Mucosa of rectum (tissue), 2 donors: ENCODE data around the gene DBN1.

Experiments used
- H3K27ac ChIP-seq, 2 donors: one replicate each; pipeline ENCODE4 v1.7.0; 2013; ENCODE audit warnings: inconsistent platforms in 2 of 2, low read depth in 2 of 2, low read length in 2 of 2
- H3K27me3 ChIP-seq, 2 donors: one replicate each; pipeline ENCODE4 v1.7.0; 2013; ENCODE audit warnings: low read length in 2 of 2; ENCODE audit not compliant: control insufficient read depth in 2 of 2, insufficient read depth in 2 of 2
- H3K36me3 ChIP-seq, 2 donors: one replicate each; pipeline ENCODE4 v1.7.0; 2013; ENCODE audit warnings: low read length in 2 of 2; ENCODE audit not compliant: control insufficient read depth in 2 of 2, insufficient read depth in 2 of 2
- H3K4me1 ChIP-seq, 2 donors: one replicate each; pipeline ENCODE4 v1.7.0; 2013; ENCODE audit warnings: low read length in 2 of 2, mild to moderate bottlenecking in 1 of 2; ENCODE audit not compliant: control insufficient read depth in 2 of 2, insufficient read depth in 2 of 2
- H3K4me3 ChIP-seq, 2 donors: one replicate each; pipeline ENCODE4 v1.7.0; 2013; ENCODE audit warnings: low read length in 2 of 2
- H3K9ac ChIP-seq, 2 donors: one replicate each; pipeline ENCODE4 v1.7.0; 2013; ENCODE audit warnings: low read length in 2 of 2, low read depth in 1 of 2, mild to moderate bottlenecking in 1 of 2
- H3K9me3 ChIP-seq, 2 donors: one replicate each; pipeline ENCODE4 v1.7.0; 2013; ENCODE audit warnings: low read length in 2 of 2; ENCODE audit not compliant: control insufficient read depth in 2 of 2
- donor health status: healthy.
- donor health status: Normal muscosa, but diverticular disease.

DBN1 gene

DNA sequence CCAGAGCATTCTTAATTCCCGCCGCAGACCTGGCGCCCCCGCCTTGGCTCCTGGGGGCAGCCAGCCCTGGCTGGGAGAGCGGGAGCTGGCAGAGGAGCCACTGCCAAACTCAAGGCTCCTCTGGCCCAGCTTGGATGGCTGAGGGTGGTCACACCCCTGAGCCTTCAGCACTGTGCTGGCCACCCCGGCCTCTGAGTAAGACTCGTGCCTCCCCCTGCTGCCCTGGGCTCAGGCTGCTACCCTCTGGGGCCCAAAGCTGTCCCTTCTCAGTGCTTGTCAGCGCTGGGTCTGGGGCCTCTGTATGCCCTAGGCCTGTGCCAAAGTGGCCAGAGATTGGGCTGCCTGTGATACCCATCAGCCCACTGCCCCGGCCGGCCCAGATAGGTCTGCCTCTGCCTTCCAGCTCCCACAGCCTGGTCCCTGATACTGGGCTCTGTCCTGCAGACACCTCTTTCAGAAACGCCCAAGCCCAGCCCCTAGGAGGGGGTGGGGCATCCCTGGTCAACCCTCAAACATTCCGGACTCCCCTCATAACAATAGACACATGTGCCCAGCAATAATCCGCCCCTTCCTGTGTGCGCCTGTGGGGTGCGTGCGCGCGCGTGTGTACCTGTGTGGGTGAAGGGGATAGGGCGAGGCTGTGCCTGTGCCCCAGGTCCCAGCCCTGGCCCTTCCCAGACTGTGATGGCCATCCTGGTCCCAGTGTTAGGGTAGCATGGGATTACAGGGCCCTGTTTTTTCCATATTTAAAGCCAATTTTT, 31.2 kb downstream of the DBN1 start:
- peaks cover 7 to 8% of the 10 kb centered on the region in 2 donors for H3K4me1 ChIP-seq
- no peak overlapping the region for H3K9ac ChIP-seq
- H3K36me3 ChIP-seq: peaks cover 12 to 24% of the 10 kb centered on the region in 2 donors
- H3K9me3 ChIP-seq: no peaks in the 10 kb centered on the region
- H3K4me3 ChIP-seq: no peak overlapping the region
- H3K27me3 ChIP-seq: no peaks in the 10 kb centered on the region
- H3K27ac ChIP-seq: no peak overlapping the region

DNA sequence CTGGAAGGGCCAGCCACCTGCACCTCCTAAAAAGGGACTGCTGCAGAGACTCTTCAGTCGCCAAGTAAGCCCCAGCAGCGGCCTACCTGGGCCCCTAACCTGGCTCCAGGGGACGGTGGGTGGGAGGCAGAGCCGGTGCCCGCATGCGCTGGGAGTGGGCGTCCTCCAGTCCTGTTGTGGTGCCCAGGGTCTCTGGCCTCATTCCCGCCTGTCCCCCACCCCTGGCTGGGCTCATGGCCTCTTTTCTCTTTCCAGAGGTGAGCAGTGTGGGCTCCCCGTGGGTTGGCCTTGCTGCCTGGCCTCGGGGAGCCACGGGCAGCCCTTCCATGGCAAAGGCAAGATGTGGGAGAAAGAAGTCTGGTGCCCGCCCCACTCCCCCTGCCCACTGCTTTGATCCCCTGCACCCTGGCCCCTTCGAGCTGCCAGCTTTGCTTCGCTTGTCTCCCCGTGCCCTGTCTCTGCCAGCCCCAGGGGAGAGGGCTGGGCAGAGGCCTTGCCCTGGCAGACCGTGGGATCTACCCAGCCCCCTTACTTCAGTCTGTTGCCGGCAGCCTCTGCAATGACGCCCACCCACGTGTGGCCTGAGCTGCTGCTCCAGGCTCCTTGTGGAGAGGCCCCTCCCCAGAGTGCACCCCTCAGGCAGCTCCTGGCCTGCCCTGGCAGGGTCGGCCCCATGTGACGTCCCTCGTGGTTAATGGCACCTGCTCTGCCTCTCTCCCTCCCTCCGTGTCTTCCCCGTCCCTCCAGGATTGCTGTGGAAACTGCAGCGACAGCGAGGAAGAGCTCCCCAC, 32.2 kb downstream of the DBN1 start:
- no peak overlapping the region for H3K4me3 ChIP-seq
- H3K9me3 ChIP-seq: no peaks in the 10 kb centered on the region
- no peaks in the 10 kb centered on the region for H3K27me3 ChIP-seq
- peaks cover 17 to 32% of the 10 kb centered on the region in 2 donors for H3K36me3 ChIP-seq
- H3K9ac ChIP-seq: no peak overlapping the region
- peaks cover 3 to 5% of the 10 kb centered on the region in 2 donors for H3K4me1 ChIP-seq
- H3K27ac ChIP-seq: no peak overlapping the region

DNA sequence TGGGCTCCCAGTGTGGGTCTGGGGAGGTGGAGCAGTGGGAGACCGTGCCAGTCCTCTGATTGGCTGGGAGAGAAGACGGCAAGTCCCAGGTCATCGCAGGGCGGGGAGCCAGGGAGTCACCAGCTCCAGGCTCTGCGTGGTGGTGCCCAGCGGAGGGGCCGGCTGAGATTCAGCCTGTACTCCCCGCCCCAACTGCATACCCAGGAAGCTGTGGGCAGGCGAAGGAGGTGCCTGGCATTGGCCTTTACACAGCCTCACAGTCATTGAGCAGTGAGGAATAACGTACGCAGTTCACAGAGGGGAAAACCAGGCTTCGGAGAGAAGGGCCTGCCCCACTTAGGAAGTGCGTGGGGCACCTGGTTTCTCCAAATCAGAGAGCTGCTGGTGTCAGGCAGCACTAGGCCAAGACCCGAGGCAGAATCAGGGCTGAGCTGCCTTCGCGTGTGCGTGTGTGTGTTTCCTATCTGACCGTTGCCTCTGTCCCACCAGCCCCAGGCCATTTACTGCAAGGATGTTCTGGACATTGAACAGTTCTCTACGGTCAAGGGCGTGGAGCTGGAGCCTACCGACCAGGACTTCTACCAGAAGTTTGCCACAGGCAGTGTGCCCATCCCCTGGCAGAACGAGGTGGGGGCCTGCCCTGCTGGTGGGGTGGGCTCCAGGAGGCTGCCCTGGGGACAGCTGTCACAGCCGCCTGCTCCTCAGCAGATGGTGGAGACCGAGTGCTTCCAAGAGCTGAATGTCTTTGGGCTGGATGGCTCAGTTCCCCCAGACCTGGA, 33.0 kb downstream of the DBN1 start:
- Histone ChIP-seq H3K27ac (no peak overlapping the region), H3K4me1 (peaks cover 0 to 3% of the 10 kb centered on the region in 2 donors), H3K4me3 (no peak overlapping the region), H3K9me3 (no peaks in the 10 kb centered on the region), H3K27me3 (no peaks in the 10 kb centered on the region), H3K36me3 (peaks cover 23 to 39% of the 10 kb centered on the region in 2 donors), H3K9ac (no peak overlapping the region)

DNA sequence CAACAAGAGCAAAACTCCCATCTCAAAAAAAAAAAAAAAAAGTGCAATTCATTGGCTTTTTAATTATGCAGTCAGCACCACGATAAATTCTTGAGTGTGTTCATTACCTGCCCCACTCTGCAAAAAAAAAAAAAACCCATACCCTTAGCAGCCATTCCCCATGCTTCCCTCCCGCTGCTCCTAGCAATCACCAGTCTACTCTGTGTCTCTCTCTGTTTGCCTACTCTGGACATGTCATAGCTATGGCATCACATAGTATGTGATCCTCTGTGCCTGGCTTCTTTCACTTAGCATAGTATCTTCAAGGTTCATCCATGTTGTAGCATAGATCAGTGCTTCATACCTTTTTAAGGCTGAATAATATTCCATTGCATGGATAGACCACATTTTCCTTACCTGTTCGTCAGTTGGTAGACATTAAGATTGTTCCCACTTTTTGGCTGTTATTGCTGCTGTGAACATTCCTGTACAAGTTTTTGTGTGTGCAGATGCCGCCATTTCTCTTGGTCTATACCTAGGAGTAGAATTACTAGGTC, 33.8 kb downstream of the DBN1 start:
- Histone ChIP-seq H3K36me3 (peaks cover 31 to 47% of the 10 kb centered on the region in 2 donors), H3K27ac (no peak overlapping the region), H3K9ac (no peak overlapping the region), H3K4me3 (no peak overlapping the region), H3K4me1 (no peaks in the 10 kb centered on the region), H3K27me3 (no peaks in the 10 kb centered on the region), H3K9me3 (no peaks in the 10 kb centered on the region)

DNA sequence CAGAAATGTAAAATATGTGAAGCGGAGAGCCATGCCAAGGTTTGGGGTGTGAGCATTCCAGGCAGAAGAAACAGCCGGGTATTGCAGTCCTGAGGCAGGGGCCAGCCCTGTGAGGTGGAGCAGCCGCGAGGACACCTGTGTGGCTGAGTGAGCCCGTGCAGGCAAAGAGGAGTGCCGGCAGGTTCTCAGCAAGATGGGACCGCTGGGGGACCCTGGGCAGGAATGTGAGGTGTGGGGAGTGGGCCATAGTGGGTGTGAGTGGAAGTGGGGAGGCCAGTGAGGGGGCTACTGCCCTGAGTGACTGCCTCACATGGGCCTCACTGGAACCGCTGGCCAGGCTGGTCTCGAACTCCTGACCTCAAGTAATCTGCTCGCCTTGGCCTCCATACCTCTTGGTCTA, 35.0 kb downstream of the DBN1 start:
- Histone ChIP-seq H3K4me1 (peaks cover 0 to 3% of the 10 kb centered on the region in 2 donors), H3K9ac (no peak overlapping the region), H3K36me3 (peaks cover 42 to 57% of the 10 kb centered on the region in 2 donors)

DNA sequence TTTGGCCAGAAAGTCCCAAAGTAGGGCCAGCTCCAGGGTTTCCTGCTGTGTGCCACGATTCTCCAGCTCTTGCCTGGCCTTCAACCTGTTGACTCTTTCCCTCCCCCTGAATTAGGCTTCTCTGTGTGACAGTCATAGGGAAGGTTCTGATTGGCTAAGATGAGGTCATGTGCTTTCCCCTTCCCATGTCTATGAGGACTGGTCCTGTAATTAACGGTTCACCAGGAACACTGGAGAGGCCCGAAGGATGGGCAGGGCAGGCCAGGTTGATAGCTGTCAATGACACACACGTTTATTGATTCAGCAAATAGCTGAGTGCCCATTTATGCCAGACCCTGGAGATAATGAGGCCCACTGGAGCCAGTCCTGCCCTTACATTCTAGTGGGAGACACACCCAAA, 35.8 kb downstream of the DBN1 start:
- peaks cover 49 to 64% of the 10 kb centered on the region in 2 donors for H3K36me3 ChIP-seq

More for the DNA sequence above, 35.0 kb downstream of the DBN1 start:
- Histone ChIP-seq H3K4me3 (no peak overlapping the region), H3K27ac (no peak overlapping the region), H3K9me3 (no peaks in the 10 kb centered on the region), H3K27me3 (no peaks in the 10 kb centered on the region)

DNA sequence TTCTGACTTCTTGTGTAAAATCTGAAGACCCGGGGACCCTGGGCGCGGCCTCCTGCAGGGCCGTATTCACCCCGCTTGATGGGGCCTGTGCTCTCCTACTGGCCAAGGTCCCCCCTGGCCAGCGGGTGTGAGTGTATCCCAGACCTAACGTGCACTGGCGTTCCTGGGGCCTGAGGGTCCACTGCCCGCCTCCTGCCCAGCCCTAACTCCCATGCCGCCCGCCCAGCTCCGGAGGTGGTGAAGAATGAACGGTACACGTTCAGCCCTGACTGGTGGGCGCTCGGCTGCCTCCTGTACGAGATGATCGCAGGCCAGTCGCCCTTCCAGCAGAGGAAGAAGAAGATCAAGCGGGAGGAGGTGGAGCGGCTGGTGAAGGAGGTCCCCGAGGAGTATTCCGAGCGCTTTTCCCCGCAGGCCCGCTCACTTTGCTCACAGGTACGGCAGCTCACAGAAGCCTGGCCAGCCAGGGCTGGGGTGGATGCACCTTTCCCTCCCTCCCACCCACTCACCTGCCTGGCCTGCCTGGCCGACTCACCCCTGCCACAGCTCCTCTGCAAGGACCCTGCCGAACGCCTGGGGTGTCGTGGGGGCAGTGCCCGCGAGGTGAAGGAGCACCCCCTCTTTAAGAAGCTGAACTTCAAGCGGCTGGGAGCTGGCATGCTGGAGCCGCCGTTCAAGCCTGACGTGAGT, 37.4 kb downstream of the DBN1 start:
- Histone ChIP-seq H3K9ac (no peak overlapping the region), H3K4me3 (no peak overlapping the region), H3K36me3 (peaks cover 54 to 66% of the 10 kb centered on the region in 2 donors), H3K9me3 (no peaks in the 10 kb centered on the region), H3K4me1 (peaks cover 3 to 23% of the 10 kb centered on the region in 2 donors), H3K27me3 (no peaks in the 10 kb centered on the region), H3K27ac (no peak overlapping the region)

More for the DNA sequence above, 35.8 kb downstream of the DBN1 start:
- no peaks in the 10 kb centered on the region for H3K27me3 ChIP-seq
- no peaks in the 10 kb centered on the region for H3K9me3 ChIP-seq
- no peak overlapping the region for H3K27ac ChIP-seq
- H3K9ac ChIP-seq: no peak overlapping the region
- no peak overlapping the region for H3K4me3 ChIP-seq
- H3K4me1 ChIP-seq: peaks cover 0 to 9% of the 10 kb centered on the region in 2 donors

DNA sequence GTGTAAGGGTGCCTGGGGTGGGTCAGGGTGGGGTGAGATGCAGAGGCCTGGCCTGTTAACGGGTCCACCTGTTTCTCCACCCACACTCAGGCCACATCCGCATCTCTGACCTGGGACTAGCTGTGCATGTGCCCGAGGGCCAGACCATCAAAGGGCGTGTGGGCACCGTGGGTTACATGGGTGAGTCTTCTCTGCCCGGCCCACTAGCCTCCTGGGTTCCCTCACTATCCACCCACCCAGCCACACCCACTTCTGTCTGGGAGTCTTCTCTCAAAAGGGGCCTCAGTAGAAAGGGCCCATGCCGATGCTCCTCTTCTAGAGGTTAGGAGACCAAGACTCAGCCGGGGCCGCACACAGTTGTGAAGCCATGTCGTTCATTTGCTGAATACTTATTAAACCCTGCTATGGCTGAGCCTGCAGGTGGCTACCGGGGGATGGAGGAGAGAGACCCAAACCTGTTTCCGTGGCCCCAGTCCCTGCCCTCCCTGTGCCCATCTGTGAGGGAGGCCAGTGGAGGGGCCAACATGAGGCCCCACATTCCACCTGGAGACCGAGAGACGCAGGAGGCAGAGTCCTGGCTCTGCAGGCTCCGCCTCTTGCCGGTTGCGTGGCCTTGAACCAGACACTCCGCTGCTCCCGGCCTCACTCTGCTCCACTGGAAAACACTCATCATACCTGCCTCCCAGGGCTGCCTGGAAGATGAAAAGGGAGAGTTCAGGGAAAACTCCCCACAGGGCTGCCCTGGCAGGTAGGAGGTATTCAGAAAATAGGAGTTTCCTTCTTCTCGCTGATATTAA, 38.3 kb downstream of the DBN1 start:
- H3K9me3 ChIP-seq: no peaks in the 10 kb centered on the region
- no peak overlapping the region for H3K27ac ChIP-seq
- no peak overlapping the region for H3K4me3 ChIP-seq
- H3K27me3 ChIP-seq: no peaks in the 10 kb centered on the region
- peaks cover 50 to 70% of the 10 kb centered on the region in 2 donors for H3K36me3 ChIP-seq
- H3K4me1 ChIP-seq: peaks cover 7 to 30% of the 10 kb centered on the region in 2 donors
- H3K9ac ChIP-seq: no peak overlapping the region

DNA sequence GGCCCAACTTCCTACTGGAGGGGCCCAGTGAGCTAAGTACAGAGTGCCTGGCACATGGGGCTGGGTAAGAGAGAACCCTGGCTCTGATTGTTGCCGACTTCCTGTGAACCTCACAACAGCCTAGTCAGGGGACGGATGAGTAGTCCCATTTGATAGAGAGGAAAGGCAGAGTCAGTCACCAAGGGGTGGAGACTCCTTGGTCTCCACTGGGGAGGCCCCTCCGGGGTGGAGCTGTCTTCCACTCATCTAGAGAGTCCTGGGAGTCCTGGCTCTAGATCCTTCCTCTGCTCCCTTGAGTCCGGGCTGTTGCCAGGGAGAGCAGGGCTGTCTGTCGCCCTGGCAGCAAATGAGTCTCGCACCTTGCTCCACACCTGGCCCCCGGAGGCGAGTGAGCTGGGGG, 39.0 kb downstream of the DBN1 start:
- H3K27me3 ChIP-seq: no peaks in the 10 kb centered on the region
- H3K4me1 ChIP-seq: peaks cover 10 to 34% of the 10 kb centered on the region in 2 donors
- no peak overlapping the region for H3K4me3 ChIP-seq
- no peak overlapping the region for H3K27ac ChIP-seq
- no peaks in the 10 kb centered on the region for H3K9me3 ChIP-seq
- no peak overlapping the region for H3K9ac ChIP-seq
- H3K36me3 ChIP-seq: peaks cover 50 to 71% of the 10 kb centered on the region in 2 donors
